Spinal cord (tissue), 10 donors: ENCODE data around the gene MRPL49. TPM values are rescaled to one million over a fixed set of nuclear protein-coding genes. Genes with fewer than 3 reads are reported as not detected.

Source experiments
- DNase-seq, 6 donors: peaks; one replicate each; pipeline versions ENCODE4 v3.0.0 to v3.0.0-alpha.2; 2013 to 2015; ENCODE audit warnings: low spot score in 6 of 6, low read depth in 4 of 6
- H3K27ac ChIP-seq: one replicate; pipeline ENCODE4 v1.5.1; 2013; ENCODE audit warnings: low read depth, low read length, control low read depth
- H3K27me3 ChIP-seq: one replicate; pipeline ENCODE4 v1.6.1; 2013; ENCODE audit warnings: low read length; ENCODE audit not compliant: control insufficient read depth, insufficient read depth
- H3K36me3 ChIP-seq: one replicate; pipeline ENCODE4 v1.6.1; 2013; ENCODE audit warnings: low read length; ENCODE audit not compliant: control insufficient read depth, insufficient read depth
- H3K4me1 ChIP-seq: one replicate; pipeline ENCODE4 v1.6.1; 2013; ENCODE audit warnings: low read length; ENCODE audit not compliant: control insufficient read depth, insufficient read depth
- H3K4me3 ChIP-seq: one replicate; pipeline ENCODE4 v1.5.1; 2013; ENCODE audit warnings: low read depth, low read length, control low read depth
- H3K9me3 ChIP-seq: one replicate; pipeline ENCODE4 v1.6.1; 2013; ENCODE audit warnings: low read length; ENCODE audit not compliant: control insufficient read depth, insufficient read depth
- WGBS: methylation state at CpG from one replicate; pipeline ENCODE4 v1.1.5; 2013; ENCODE audit warnings: missing lambda C conversion rate; ENCODE audit not compliant: insufficient coverage; 5-methylcytosine and 5-hydroxymethylcytosine counted together
- polyA plus RNA-seq, 2 donors: library from polyadenylated mRNA; unstranded; fragments of 120-200 nt; gene quantifications; one replicate each; pipeline ENCODE4 v1.2.1, GENCODE V29; 2013; ENCODE audit not compliant: insufficient read length in 2 of 2
- total RNA-seq, 2 donors: library from RNA; depleted of rRNA in 1 of 2; stranded (reverse); fragments of 120-200 nt in 1 of 2; fragments of >200 nt in 1 of 2; gene quantifications; one replicate each; pipeline versions ENCODE4 v1.2.3 to v1.2.4, GENCODE V29; 2013 to 2014
- donor health status: healthy.

MRPL49 gene
- total and polyA plus RNA-seq, 4 donors, result 36.7 to 55.3 (median 43.8) TPM

GRCh38 chr11:65159012-65159411 lies 36.9 kb downstream of the MRPL49 start:
- H3K9me3 ChIP-seq, result no peaks in the 10 kb centered on the region
- H3K36me3 ChIP-seq, result no peaks in the 10 kb centered on the region
- no peak overlapping the region for H3K27ac ChIP-seq
- no CpG with 5 or more reads among the region's 5 CpGs for WGBS
- no peaks in the 10 kb centered on the region for H3K4me1 ChIP-seq
- DNase-seq, result no peak
- H3K27me3 ChIP-seq, result no peaks in the 10 kb centered on the region
- no peak overlapping the region for H3K4me3 ChIP-seq

- WGBS, result no CpG with 5 or more reads among the region's 3 CpGs
- Histone ChIP-seq H3K4me3 (no peak overlapping the region), H3K27me3 (no peaks in the 10 kb centered on the region), H3K9me3 (no peaks in the 10 kb centered on the region), H3K4me1 (no peaks in the 10 kb centered on the region), H3K36me3 (no peaks in the 10 kb centered on the region), H3K27ac (no peak overlapping the region)
- no peak for DNase-seq
Observed at GRCh38 chr11:65160643-65161042, 38.5 kb downstream of the MRPL49 start.

- Histone ChIP-seq H3K36me3 (no peaks in the 10 kb centered on the region), H3K27me3 (no peaks in the 10 kb centered on the region), H3K4me3 (no peak overlapping the region), H3K27ac (no peak overlapping the region), H3K4me1 (peaks cover 4% of the 10 kb centered on the region), H3K9me3 (no peaks in the 10 kb centered on the region)
- DNase-seq, result no peak
- 100% methylated on average over 1 of the region's 2 CpGs for whole genome bisulfite sequencing
Observed at GRCh38 chr11:65163684-65164083, 41.6 kb downstream of the MRPL49 start.

- peak overlapping the region; percentile 6 for H3K27ac ChIP-seq
- 51% methylated on average over 24 of the region's 31 CpGs for WGBS
- no peak overlapping the region for H3K4me3 ChIP-seq
Observed at GRCh38 chr11:65165410-65166317, 43.5 kb downstream of the MRPL49 start.

GRCh38 chr11:65166893-65167292 lies 44.8 kb downstream of the MRPL49 start:
- Histone ChIP-seq H3K27ac (no peak overlapping the region), H3K9me3 (no peaks in the 10 kb centered on the region), H3K4me1 (peaks cover 4% of the 10 kb centered on the region), H3K27me3 (no peaks in the 10 kb centered on the region), H3K4me3 (no peak overlapping the region), H3K36me3 (no peaks in the 10 kb centered on the region)
- DNase-seq, result no peak
- 100% methylated on average over 1 of the region's 3 CpGs for WGBS

More at GRCh38 chr11:65165410-65166317, 43.5 kb downstream of the MRPL49 start:
- Histone ChIP-seq H3K4me1 (peaks cover 4% of the 10 kb centered on the region), H3K9me3 (no peaks in the 10 kb centered on the region), H3K27me3 (no peaks in the 10 kb centered on the region), H3K36me3 (no peaks in the 10 kb centered on the region)
- peak in 1 of 6 donors; percentile 21 for DNase-seq

- no CpG with 5 or more reads among the region's 3 CpGs for WGBS
- no peak overlapping the region for H3K4me3 ChIP-seq
- no peak overlapping the region for H3K27ac ChIP-seq
- H3K36me3 ChIP-seq, result no peaks in the 10 kb centered on the region
- no peak for DNase-seq
- H3K27me3 ChIP-seq, result no peaks in the 10 kb centered on the region
- peaks cover 4% of the 10 kb centered on the region for H3K4me1 ChIP-seq
- H3K9me3 ChIP-seq, result no peaks in the 10 kb centered on the region
Observed at GRCh38 chr11:65167656-65168055, 45.5 kb downstream of the MRPL49 start.

- H3K27ac ChIP-seq, result no peak overlapping the region
Observed at GRCh38 chr11:65169164-65169641, 47.1 kb downstream of the MRPL49 start.

GRCh38 chr11:65170058-65170534 lies 48.0 kb downstream of the MRPL49 start, which contains the start of gene SPDYC:
TSS of gene SPDYC (plus strand) at chr11:65170233. CDS start at chr11:65171358, 1,125 bp downstream.
- H3K4me1 ChIP-seq, result peaks cover 4% of the 10 kb centered on the region
- H3K27me3 ChIP-seq, result no peaks in the 10 kb centered on the region
- H3K27ac ChIP-seq, result no peak within 1 kb of the TSS
- 90% methylated on average over 19 of the region's 21 CpGs for WGBS
- DNase-seq, result no peak
- no peaks in the 10 kb centered on the region for H3K9me3 ChIP-seq
- H3K36me3 ChIP-seq, result no peaks in the 10 kb centered on the region
- no peak within 1 kb of the TSS for H3K4me3 ChIP-seq

More at GRCh38 chr11:65169164-65169641, 47.1 kb downstream of the MRPL49 start:
- no peaks in the 10 kb centered on the region for H3K36me3 ChIP-seq
- 65% methylated on average over 5 of the region's 11 CpGs for WGBS
- no peak overlapping the region for H3K4me3 ChIP-seq
- DNase-seq, result no peak
- no peaks in the 10 kb centered on the region for H3K9me3 ChIP-seq
- peaks cover 4% of the 10 kb centered on the region for H3K4me1 ChIP-seq
- H3K27me3 ChIP-seq, result no peaks in the 10 kb centered on the region

GRCh38 chr11:65172600-65172999 lies 50.5 kb downstream of the MRPL49 start:
- no peak overlapping the region for H3K27ac ChIP-seq
- WGBS, result 90% methylated on average over 8 of the region's 10 CpGs
- H3K9me3 ChIP-seq, result no peaks in the 10 kb centered on the region
- H3K4me1 ChIP-seq, result no peaks in the 10 kb centered on the region
- no peak overlapping the region for H3K4me3 ChIP-seq
- no peak for DNase-seq
- no peaks in the 10 kb centered on the region for H3K36me3 ChIP-seq
- H3K27me3 ChIP-seq, result no peaks in the 10 kb centered on the region
